Stimulated activated CD8-positive, alpha-beta memory T cell treated with anti-CD3 and anti-CD28 coated beads, Interleukin-4, amount 100 ng/mL, for 48 hours (primary cell): ENCODE results near the gene WDR17.
"Not testable (repeated sequence)": the region's sequence is repeated elsewhere in the genome, so short reads cannot be mapped to it uniquely, and the experiment has no call there.

Source experiments
- DNase-seq: peaks from one replicate; pipeline ENCODE4 v3.0.0-alpha.2; 2020

Gene WDR17

GRCh38 chr4:176193938-176194337 lies 128.3 kb downstream of the WDR17 start:
- peak; percentile 43 for DNase-seq

DNA sequence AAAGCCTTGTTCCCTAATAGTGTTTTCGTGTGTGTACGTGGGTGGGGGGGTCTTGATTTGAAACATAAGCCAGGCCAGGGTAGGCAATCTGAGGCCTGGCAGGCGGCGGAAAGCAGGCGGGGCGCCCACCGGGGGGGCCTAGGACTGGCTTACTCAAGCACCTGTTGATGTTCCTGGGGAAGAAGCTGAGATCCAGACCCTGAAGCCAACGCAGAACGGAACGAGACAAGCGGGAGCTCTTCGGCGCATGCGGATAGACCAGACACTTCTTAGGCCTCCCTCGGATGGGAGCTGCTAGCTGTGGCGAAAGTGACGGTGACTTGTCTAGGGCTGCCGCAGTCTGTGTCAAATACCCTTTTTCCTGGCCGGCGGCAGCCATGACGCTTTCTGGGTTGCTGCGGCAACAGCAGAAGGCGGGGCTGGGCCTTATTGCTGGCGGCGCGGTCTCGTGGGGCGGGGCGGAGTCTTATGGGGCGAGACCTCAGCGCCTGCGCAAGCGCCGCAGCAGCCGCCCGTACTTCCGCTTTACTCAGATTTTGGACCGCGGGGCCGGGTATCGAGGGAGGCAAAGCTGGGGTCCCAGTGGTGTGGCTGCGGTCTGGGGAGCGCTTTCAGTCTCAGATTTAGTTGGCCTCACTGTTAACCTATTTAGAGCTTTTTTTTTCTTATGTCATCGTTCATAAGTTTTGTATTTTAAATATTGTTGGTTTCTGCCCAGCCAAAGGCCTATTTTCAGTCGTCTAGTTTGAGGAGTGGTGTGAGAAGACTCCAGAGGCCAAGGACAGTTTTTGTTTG lies 129.7 kb downstream of the WDR17 start, which contains the start of gene SPATA4:
TSS of gene SPATA4 (minus strand) at position 402 of the 795 bp plus-strand sequence. CDS start at position 379, 23 bp downstream.
- peak; percentile 96 for DNase-seq

- no peak for DNase-seq
Measured at GRCh38 chr4:176198316-176198903, 132.8 kb downstream of the WDR17 start.

DNA sequence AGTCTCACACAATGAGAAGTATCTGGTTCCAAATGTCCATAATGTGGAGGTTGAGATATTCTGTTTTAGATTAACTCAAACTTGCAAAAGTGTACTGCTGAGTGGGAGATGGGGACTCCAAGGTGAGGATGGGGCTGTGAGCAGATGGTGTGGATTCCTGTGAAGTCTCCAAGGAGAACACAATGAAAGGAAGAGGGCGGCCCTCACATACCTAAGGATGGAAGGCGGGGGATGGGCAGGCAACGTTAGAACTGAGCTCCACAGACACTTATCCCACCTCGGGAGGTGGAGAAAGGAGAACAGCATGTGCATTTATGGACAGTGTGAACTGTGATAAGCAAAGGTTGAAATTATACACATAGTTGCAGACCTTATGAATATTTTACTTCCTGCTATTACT lies 139.7 kb downstream of the WDR17 start:
- DNase-seq: no peak

- no peak for DNase-seq
Measured at GRCh38 chr4:176207839-176208238, 142.2 kb downstream of the WDR17 start.

DNA sequence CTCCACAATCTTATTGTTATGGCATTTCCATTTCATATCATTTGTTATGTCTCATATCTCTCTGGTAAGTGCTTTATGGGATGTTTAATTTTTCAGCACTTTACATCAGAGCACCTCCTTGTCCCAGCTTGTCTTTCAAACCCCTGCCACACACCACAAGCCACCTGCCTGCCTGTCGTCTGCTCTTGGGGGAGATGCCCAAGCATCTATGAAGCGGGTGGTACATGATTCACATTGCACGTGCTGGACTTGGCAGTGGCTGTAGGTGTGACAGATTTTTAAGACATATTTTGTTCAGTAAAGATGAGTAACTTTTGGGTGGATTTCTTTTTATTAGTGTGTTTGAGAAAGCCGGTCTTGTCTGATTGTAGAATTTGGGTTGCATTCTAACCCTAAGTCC lies 143.9 kb downstream of the WDR17 start:
- DNase-seq: no peak

- DNase-seq: no peak
Measured at GRCh38 chr4:176210101-176210500, 144.5 kb downstream of the WDR17 start.

DNA sequence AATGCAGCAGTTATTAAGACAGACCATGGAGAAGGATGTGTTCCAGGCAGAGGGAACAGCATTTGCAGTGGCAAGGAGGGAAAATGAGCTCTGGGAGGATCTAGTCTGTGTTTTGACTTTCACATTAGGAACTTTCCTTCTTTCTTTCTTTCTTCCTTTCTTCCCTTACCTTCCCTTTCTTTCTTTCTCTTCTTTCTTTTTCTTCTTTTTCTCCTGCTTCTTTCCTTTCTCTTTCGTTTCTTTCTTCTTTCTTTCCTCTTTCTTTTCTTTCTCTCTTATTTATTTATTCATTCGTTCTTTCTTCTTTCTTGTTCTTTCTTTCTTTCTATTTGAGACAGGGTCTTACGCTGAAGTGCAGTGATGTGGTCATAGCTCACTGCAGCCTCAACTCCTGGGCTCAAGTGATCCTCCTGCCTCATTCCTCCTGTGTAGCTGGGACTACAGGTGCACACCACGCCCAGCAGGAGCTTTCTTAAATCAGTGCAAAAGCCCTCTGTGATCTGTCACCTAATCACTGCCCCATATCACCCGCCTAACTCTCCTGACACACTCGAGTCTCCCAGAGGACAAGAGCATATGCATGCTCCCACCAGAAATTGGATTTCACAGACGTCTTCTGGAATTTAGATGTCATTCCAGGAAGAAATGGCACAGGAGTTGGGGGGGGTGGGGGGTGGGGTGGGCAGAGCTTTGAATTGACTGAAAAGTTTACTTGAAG lies 145.1 kb downstream of the WDR17 start:
- DNase-seq: no peak

DNA sequence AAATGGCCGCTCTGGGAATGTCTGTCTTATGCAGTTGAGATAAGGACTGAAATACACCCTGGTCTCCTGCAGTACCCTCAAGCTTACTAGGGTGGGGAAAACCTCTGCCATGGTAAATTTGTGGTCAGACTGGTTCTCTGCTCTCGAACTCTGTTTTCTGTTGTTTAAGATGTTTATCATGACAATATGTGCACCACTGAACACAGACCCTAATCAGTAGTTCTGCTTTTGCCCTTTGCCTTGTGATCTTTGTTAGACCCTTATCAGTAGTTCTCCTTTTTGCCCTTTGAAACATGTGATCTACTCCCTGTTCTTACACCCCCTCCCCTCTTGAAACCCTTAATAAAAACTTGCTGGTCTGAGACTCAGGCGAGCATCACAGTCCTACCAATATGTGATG lies 146.7 kb downstream of the WDR17 start:
- not testable (repeated sequence) for DNase-seq

DNA sequence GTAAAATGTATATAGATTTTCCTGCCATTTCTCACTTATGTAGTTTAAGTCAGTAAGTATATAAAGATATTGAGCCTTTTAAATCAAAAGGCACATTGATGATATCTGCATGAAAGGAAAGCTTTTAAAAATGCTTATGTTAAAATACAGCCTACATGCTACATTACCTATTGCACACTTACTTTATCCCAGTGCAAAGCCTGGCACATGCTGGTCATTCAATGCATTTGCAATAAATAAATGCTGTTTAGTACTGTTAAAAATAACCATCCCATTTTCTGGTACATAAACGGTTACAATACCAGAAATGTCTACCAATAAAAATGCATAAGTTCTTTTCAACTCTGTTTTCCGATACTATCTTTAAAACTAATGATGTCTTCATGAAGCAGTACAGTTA lies 151.9 kb downstream of the WDR17 start:
- DNase-seq: no peak

GRCh38 chr4:176222149-176222548 lies 156.5 kb downstream of the WDR17 start:
- no peak for DNase-seq

- DNase-seq: no peak
Measured at GRCh38 chr4:176223561-176223960, 157.9 kb downstream of the WDR17 start.

- no peak for DNase-seq
Measured at GRCh38 chr4:176226736-176227135, 161.1 kb downstream of the WDR17 start.

DNA sequence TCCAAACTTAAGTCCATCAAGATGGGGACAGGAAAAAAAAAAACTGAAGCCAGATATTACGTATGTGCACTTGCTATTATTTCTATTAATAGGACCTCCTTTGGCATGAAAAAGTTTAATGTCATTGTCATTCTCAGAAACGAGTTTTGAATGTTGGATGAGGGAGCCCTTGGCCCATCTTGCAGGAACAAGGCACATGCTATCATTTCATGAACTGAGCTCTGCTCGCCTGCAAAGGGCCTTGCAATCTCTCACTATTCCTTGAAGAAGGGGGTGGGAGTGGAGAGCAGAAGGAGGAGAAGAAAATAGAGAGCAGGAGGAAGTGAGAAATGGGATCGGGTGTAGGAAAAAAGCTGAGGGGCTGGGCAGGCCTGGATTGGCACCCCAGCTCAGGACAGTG lies 164.0 kb downstream of the WDR17 start:
- no peak for DNase-seq
